ENCODE measurements around the gene LRRC23.
"Not testable (repeated sequence)": the region's sequence is repeated elsewhere in the genome, so short reads cannot be mapped to it uniquely, and the experiment has no call there.

Gene LRRC23

GRCh38 chr12:6861391-6861790 is 43.2 kb upstream of the LRRC23 start:
- peaks cover 94% of the 10 kb centered on the region for H3K36me3 ChIP-seq

GRCh38 chr12:6863033-6863432 is 41.6 kb upstream of the LRRC23 start:
- H3K4me3 ChIP-seq (ENCODE audit: low read depth, low read length): no peak overlapping the region
- H3K27ac ChIP-seq: no peak overlapping the region
- TF ChIP-seq CTCF (IDR thresholded peaks at IDR 0.05; ENCODE audit: low read depth, low read length): no peak
- DNase-seq: no peak
- no peaks in the 10 kb centered on the region for H3K27me3 ChIP-seq (ENCODE audit: insufficient read depth, low read depth, severe bottlenecking)
- H3K36me3 ChIP-seq: peaks cover 84% of the 10 kb centered on the region
- no peaks in the 10 kb centered on the region for H3K9me3 ChIP-seq (ENCODE audit: severe bottlenecking)

More at GRCh38 chr12:6861391-6861790, 43.2 kb upstream of the LRRC23 start:
- no peaks in the 10 kb centered on the region for H3K9me3 ChIP-seq (ENCODE audit: severe bottlenecking)
- no peak for DNase-seq
- H3K27ac ChIP-seq: no peak overlapping the region
- no peak for TF ChIP-seq CTCF (IDR thresholded peaks at IDR 0.05; ENCODE audit: low read depth, low read length)
- no peaks in the 10 kb centered on the region for H3K27me3 ChIP-seq (ENCODE audit: insufficient read depth, low read depth, severe bottlenecking)
- H3K4me3 ChIP-seq (ENCODE audit: low read depth, low read length): no peak overlapping the region

DNA sequence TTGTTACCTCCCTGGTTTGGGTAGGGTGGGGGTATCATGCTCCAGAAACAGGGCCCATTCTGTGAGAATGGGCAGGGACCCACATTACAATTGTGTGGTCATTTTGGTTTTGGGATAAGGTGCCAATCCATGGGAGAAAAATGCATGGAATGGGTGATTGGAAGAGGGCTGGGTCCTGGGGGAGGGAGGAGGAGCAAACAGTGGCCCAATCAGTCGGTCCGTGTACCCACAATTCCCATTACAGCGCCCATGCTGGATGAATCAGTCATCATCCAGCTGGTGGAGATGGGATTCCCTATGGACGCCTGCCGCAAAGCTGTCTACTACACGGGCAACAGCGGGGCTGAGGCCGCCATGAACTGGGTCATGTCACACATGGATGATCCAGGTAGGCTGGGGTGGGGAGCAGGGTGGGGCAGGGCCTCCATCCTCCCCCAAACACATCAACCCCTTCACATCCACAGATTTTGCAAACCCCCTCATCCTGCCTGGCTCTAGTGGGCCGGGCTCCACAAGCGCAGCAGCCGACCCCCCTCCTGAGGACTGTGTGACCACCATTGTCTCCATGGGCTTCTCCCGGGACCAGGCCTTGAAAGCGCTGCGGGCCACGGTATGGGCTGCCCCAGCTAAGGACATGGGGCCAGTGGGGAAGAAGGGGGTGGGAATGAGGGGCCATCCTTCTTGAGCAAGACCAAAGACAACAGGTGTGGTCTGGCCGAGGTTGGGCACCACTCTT is 40.9 kb upstream of the LRRC23 start:
- Histone ChIP-seq H3K9me3 (ENCODE audit: severe bottlenecking) (no peaks in the 10 kb centered on the region), H3K27me3 (ENCODE audit: insufficient read depth, low read depth, severe bottlenecking) (no peaks in the 10 kb centered on the region), H3K4me3 (ENCODE audit: low read depth, low read length) (no peak overlapping the region), H3K36me3 (peaks cover 84% of the 10 kb centered on the region), H3K27ac (no peak overlapping the region)
- no peak for TF ChIP-seq CTCF (IDR thresholded peaks at IDR 0.05; ENCODE audit: low read depth, low read length)
- no peak for DNase-seq

DNA sequence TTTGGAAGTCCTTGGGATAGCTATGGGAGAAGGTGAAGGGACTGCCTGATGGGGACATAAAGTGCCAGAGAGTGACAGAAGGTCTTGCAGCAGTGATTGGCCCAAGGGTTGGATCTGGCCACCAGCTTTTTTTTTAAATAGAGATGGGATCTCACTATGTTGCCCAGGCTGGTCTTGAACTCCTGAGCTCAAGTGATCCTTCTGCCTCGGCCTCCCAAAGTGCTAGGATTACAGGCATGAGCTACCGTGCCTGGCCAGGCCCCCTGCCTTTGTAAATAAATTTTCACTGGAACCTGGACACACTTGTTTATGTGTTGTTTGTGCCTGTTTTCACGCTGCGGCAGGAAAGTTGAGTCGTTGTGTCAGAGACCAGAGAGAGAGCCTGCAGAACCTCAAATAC is 39.3 kb upstream of the LRRC23 start:
- not testable (repeated sequence) for H3K27ac ChIP-seq; H3K9me3 ChIP-seq (ENCODE audit: severe bottlenecking); DNase-seq; H3K4me3 ChIP-seq (ENCODE audit: low read depth, low read length); H3K27me3 ChIP-seq (ENCODE audit: insufficient read depth, low read depth, severe bottlenecking)
- H3K36me3 ChIP-seq: peaks cover 85% of the 10 kb centered on the region

GRCh38 chr12:6866163-6866919 is 38.3 kb upstream of the LRRC23 start:
- Histone ChIP-seq H3K27ac (peak overlapping the region; percentile 97), H3K4me3 (ENCODE audit: low read depth, low read length) (peak overlapping the region; percentile 44; the same call in 1 of the 2 replicates), H3K36me3 (peaks cover 84% of the 10 kb centered on the region), H3K27me3 (ENCODE audit: insufficient read depth, low read depth, severe bottlenecking) (no peaks in the 10 kb centered on the region), H3K9me3 (ENCODE audit: severe bottlenecking) (no peaks in the 10 kb centered on the region)
- no peak for TF ChIP-seq CTCF (IDR thresholded peaks at IDR 0.05; ENCODE audit: low read depth, low read length)
- DNase-seq: peak; percentile 86

GRCh38 chr12:6866920-6867412 is 37.7 kb upstream of the LRRC23 start:
- H3K27me3 ChIP-seq (ENCODE audit: insufficient read depth, low read depth, severe bottlenecking): no peaks in the 10 kb centered on the region
- H3K36me3 ChIP-seq: peaks cover 86% of the 10 kb centered on the region
- TF ChIP-seq CTCF (IDR thresholded peaks at IDR 0.05; ENCODE audit: low read depth, low read length): no peak
- H3K4me3 ChIP-seq (ENCODE audit: low read depth, low read length): peak overlapping the region; percentile 44
- peak overlapping the region; percentile 97 for H3K27ac ChIP-seq
- DNase-seq: no peak
- no peaks in the 10 kb centered on the region for H3K9me3 ChIP-seq (ENCODE audit: severe bottlenecking)
